Stimulated activated CD8-positive, alpha-beta memory T cell treated with anti-CD3 and anti-CD28 coated beads, Interleukin-12 subunit alpha, Interleukin-12 subunit beta, amount 100 ng/mL, for 1 hour (primary cell): ENCODE results near the gene RGMB.
A peak's percentile ranks its signal among the peaks of the same experiment; 100 is the strongest.

ENCODE experiments used
- DNase-seq: peaks from one replicate; pipeline ENCODE4 v3.0.0-alpha.2; 2020; ENCODE audit warnings: low read depth

RGMB gene

DNA sequence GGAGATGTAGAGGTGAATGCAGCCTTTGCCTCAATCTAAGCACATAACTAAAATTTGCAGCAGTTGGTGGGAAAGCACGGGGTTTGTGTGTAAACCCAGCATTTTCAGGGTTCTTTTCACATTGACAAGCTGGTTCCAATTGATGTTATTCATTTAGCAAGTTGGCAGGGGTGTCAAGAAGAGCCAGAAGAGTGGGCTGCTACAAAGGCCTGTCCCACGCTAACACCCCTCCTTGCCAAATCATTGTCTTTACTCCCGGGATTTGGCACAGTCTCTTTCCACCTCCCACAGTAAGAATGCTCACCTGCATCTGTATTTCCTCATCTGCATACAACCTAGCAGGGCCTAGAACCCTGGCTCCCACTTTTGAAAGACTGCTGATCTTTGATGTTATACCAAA lies 11.8 kb downstream of the RGMB start:
- DNase-seq: no peak

DNA sequence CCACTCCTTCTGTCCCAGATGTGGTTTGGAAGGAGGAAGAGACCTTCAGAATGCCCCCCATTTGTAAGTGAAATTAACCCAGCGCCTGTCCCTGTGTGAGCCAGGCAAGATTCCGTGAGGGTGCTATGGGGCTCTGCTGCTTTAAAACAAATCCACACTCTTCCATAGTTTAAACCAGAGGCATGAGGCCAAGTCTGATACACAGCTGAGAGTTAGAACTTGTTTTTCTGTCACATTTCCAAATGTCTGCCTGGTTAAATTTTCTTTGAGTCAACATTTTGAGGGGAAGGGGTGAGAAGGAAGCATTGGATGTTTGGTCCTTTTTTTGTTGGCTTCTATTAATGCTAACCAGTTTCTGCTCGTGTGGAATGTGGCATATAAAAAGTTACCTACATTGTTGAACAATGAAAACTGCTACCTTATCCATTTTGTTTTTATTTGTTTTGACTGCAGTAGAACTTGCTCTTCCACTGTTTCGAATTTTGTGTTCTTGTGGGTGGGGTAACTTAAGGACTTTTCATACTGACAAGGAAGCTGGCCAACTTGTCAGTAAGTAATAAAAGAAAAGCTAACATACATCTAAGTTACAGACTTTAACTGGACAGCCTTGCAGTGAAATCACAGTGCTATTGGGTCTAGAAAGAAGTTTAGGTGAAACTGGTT lies 12.9 kb downstream of the RGMB start:
- no peak for DNase-seq

DNA sequence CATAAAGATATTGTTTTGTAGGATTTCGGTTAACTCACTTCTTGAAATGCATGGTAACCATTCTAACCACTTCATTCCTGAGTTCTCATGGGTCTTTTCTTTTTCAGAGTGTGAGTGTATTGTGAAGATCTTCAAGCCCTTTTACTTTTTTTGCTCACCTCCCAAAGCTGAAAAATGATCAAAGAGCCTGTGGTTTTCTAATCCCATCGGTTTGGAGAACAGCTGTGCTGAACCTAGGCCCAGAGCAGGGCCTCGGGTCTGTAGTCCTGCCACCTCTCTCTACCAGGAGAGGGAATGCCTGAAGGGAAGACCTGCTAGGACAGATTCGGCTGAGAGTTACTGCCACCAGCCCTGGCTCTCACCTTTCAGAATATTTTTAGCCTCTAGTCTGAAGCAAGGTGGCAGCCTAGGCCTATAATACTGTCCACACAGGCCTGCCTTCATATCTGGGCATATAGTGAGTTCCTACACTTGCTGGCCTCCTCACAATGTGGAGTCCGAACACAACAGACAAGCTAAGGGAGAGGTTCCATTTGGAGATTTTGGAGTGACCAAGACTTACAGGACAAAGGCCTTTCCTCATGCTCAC lies 13.8 kb downstream of the RGMB start:
- no peak for DNase-seq

DNA sequence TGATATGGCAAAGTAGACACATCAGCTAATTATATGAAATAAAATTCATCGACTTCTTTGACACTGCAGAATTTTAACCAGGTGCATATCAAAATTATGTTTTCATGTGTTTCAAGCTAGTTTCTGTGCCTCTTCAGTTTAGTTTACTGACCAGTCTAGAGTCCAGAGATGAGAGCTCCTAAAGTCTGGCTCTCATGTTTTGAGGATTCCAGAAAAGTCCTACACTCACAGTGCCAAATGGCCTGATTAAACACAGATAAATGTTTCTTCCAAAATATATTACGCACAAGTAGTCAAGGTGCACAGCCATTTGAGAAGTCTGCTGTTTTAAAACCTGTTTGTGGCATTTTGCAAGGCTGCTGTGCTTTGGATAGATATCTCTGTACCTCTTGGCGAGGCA lies 15.6 kb downstream of the RGMB start:
- DNase-seq: no peak

DNA sequence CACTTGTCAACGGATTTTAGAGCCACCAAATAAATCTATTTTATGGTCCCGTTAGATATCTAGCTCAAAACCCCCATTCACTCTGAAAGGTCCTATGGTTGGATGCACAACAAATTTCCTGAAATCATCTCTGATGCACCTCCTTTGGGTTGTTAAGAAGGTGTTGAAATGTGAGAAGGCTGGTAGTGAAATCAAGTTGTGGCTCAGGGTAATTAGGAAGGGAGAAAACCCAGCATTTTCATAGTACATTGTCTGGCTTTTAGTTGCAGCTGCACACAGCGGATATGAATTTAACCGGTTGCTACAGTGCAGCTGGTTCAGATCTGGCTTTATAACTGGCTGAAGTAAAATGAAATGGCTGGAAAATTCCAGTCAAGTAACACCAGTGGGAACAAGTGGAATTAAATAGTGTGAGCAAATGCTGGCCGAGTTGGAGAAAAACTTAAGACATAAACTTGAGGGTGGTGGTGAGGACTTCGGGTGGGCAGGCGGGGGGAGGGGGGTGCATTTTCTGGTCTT lies 17.6 kb downstream of the RGMB start:
- no peak for DNase-seq

DNA sequence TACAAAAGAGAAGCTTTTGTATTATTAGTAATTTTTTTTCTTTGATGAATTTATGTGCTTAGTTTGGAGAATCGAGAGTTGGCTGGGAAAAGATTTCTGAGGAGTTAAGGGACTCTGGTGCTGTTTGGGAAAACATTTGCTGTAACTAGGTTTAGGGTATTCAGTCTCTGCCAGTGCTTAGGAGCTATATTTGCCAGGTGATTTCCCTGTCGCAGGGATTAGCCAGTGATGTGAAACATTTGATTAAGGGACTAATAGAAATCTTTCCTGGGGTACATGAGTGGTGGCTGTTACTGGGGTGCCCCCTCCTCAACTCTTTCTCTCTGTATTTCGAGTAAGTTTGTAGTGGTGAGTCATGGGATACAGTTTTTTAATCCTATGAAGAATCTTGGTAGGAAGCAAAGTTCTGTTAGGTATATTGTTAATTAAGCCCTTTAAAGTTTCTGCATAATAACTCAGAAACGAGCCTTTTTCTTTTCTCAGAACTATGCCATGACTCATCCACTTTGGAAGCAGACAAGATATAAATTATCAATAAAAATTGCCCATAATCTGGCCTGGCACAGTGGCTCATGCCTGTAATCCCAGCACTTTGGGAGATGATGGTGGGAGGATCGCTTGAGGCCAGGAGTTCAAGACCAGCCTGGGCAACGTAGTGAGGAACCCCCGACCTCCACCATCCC lies 18.6 kb downstream of the RGMB start:
- DNase-seq: no peak

DNA sequence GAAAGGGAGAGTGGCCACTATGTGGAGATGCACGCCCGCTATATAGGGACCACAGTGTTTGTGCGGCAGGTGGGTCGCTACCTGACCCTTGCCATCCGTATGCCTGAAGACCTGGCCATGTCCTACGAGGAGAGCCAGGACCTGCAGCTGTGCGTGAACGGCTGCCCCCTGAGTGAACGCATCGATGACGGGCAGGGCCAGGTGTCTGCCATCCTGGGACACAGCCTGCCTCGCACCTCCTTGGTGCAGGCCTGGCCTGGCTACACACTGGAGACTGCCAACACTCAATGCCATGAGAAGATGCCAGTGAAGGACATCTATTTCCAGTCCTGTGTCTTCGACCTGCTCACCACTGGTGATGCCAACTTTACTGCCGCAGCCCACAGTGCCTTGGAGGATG lies 19.8 kb downstream of the RGMB start:
- no peak for DNase-seq

DNA sequence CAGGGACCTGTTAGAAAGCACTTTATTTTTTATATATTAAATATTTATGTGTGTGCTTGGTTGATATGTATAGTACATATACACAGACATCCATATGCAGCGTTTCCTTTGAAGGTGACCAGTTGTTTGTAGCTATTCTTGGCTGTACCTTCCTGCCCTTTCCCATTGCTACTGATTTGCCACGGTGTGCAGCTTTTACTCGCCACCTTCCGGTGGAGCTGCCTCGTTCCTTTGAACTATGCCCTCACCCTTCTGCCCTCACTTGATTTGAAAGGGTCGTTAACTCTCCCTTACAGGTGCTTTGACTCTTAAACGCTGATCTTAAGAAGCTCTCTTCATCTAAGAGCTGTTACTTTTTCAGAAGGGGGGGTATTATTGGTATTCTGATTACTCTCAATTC lies 20.5 kb downstream of the RGMB start:
- no peak for DNase-seq

DNA sequence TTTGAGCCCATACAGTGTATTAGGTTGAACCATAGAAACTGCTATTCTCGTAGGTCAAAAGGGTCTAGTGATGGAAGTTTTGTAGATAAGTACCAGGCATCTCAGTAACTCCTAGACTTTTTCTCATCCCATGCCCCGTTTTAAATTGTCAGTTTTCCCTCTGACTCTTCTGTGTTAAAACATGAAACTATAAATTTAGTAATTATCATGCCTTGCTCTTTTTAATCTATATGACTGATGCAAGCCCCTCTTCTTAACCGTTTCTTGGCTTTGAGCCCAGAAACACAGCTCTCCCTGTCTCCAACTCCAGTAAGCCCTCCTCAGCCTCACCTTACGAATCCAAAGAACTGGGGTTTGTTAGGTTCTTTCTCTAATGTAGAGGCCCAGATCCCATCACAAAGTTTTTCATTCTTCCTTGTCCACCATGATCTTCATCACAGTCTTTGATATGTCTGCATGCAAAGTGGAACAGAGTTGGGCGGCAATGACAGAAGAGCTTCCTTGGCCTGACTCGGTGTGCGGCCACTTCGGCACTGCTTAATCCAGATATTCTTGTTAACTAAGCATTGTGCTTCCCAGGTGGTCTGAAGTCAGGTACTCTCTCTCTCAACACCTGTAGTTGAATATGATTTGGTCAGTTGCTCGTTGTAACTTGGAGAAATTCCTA lies 21.1 kb downstream of the RGMB start:
- no peak for DNase-seq

DNA sequence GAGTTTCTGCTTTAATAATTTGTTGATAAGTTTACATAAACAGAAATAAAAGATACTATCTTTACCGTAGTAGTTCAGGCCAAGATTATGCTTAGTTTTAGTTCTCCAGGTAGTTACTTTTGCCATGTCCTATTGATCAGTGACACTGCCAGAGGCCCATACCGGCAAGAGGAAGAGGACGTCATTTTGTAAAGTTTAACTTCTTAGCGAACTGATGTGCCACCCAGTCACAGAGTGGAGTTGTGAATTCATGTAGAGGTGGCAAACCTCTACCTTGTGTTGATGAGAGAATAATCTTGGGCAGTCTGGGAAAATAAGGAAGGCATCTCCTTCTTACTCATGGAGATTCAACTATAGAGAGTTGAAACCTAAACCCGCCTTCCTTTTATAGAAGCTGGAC lies 21.8 kb downstream of the RGMB start:
- DNase-seq: no peak

DNA sequence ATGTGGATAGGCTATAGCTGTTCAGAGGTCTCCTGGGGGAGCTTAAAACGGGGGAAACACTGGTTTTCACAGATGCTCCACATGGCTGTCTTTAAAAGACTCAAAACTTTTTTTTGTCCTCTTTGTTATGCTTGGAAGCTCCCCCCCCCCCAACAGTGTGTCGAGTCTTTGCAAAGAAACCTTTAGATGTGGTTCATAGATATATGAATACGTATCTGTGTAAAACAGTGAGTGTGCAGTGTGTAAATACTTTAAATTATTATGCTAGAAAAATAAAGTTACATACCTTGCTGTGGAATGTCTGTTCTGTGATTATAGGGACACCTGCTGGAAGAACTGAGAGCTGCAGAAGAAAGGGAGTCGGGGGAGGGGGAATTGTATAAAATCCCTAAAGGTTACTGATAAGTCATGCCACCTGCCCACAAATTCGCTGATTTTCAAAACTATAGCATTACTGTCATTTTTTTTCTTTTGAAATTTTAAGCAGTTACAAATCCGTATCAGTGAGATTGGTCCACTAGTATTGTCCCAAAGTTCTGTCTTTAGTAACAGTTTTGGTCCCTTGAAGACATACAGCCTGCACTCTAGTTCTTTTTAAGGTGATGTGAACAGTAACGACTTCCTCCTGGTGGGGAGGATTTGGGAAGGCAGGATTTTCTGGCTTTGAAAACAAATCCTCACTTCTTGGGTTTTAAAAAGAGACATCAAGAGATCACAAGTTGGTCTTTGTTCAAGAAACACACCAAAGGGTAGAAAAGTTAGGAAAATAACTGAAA lies 22.9 kb downstream of the RGMB start:
- peak; percentile 14 for DNase-seq

DNA sequence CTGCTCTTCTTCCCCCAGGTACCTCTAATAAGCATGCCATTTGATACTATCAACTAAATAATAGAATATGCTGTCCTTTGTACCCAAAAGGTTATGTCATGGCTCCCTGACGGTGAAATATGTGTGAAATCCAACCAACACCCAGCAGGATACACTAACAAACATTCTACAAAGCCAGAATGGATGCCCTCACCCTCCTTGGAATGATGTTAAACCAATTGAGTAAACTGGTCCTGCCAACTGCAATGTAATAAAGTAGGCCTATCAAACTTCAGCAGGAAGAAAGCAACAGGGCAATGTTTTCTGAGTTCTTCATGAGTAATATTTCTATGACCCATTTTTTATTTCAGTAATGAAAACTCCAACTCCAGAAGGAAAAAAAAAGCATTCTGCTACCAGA lies 24.9 kb downstream of the RGMB start:
- no peak for DNase-seq

DNA sequence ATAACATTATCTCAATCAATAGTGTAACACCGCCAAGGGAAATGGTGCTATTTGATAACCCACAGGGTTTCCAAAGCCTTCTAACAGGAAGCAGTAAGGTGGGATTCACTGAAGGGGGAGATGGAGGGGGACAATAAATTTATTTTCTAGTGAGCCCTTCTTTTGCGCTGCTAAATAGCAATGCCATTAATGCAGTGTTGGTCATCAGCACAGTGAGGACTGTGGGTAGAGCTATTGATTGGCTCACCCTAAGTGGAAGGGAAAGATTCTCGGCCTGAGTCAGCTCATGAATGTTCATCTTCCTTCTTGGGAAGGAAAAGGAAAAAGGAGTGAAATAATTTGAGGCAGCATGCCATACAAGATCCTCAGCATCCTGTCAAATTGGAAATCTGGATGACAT lies 25.4 kb downstream of the RGMB start:
- no peak for DNase-seq

DNA sequence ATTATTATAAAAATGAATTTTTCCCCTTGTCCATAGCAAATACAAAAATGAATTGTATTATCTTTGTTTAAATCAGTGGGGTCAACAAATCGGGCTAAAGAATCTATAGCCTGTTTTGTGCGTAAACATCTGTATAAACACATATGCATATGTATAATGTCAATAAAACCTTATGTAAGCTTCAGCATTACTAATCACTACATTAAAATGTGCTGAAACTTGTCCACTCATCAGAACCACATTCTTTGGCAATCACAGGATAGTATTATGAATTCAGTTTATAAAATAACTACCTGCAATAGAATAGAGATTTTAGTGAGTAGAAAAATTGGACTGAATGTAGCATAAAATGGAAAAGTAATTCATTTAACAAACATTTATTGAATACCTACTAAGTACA lies 30.6 kb downstream of the RGMB start:
- no peak for DNase-seq

DNA sequence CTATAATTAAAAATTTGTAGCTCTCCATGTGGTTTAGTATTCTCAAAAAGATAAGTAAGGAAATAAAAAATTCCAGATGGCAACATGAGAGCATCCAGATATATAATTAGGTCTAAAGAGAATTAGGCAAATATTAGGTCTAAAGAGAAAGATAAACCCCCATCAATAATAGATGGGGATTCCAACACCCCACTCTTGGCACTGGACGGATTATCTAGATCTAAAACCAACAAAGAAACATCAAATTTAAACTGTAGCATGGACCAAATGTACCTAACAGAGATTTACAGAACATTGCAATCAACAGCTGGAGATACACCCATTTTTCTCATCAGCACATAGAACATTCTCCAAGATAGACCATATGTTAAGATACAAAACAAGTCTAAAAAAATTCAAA lies 31.6 kb downstream of the RGMB start:
- no peak for DNase-seq

DNA sequence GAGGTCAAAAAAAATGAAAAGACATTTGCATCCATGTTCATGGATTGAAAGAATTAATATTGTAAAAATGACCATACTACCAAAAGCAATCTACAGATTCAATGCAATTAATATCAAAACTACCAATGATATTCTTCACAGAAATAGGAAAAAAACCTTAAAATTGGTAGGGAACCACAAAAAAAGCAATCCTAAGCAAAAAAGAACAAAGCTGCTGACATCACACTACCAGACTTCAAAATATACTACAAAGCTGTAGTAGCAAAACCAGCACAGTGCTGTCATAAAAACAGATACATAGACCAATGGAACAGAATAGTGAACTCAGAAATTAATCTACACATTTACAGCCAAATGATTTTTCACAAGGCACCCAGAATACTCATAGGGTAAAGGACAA lies 34.3 kb downstream of the RGMB start:
- DNase-seq: no peak

DNA sequence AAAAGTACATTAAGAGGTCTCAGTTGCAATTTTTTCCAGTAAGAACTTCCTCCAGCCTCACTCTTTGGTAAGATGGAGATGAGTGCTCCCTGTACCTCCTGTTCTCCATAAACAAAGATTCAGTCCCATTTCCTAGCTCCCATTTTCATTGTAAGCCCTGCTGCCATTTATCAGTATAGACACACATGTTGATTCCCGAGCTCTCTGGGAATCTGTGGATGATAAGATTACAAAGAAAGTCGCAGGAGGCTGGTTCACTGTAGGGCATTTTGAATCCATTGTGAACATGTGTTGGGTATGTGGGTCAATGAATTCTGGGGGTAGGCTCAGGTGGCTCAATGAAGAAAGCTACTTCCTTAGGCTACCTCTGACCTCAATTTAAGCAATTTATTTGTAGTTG lies 36.7 kb downstream of the RGMB start:
- no peak for DNase-seq

DNA sequence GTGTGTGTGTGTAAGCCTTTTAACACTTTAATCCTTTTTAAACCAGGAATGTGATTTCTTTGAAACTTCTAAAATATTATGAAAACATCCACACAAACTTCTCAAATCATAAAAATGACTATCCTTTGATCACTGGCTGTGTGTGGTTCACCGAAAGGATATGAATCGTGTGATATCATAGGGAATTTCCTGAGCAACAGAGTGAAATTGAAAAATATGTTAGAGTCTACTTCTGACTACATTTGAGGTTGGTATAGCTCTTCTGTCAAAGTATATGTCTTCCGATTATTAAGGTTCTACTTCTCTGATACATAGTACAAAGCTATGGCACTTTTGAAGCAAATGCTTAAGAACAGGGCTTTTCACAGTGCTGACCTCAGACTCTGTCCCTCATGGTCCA lies 40.3 kb downstream of the RGMB start:
- DNase-seq: no peak

DNA sequence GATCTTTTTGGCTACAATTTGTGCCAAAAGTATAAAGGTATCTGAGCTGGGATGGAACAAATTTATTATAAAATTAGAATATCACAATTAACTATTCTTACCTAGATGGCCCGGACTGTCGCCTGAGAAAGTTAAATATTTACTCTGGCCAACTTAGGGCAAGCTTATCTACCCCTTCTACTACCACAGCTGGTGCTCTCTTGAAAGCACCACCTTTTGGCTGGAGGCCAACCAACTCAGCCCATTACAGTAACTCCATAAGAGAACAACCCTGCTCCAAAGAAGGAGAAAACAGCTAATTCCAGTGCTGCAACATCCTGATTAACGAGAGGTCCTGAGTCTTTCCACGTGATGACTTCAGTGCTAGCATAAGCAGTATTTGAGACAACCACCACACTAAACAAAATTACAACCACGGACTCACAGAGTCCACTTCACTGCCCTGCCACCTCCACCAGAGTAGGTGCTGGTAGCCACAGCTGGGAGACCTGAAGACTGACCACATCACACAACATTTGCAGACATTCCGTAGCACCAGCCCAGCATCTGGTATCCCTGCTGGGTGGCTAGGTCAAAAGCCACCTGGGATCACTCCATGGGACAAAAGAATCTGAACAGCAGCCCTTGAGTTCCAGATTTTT lies 43.2 kb downstream of the RGMB start:
- no peak for DNase-seq

DNA sequence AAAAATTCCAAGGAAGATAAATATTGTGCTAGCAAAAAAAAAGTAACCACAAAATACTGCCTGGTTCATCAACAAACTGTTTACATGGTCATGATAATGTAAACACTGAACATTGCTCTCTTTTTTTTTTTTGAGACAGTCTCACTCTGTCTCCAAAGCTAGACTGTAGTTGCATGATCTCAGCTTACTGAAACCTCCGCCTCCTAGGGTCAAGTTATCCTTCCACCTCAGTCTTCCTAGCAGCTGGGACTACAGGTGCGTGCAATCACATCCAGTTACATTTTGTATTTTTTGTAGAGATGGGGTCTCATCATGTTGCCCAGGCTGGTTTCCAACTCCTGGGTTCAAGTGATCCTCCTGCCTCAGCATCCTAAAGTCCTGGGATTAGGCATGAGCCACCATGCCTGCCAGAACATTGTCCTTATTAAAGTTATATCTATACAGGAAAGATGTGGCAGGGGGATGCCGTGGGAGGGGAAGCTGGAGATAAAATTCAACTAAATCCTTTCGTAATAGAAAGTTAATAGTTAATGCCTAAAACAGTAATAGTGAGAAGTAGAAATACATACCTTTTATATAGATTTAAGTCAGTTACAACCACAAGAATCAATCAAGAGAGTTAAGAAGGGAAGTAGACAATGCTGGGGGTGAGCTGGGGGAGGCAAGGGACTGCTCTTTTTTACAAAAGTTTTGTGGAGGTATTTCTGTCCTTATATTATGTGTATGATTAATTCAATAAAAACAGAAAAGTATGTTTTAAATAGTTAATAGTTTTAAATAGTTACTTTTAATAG lies 52.3 kb downstream of the RGMB start:
- no peak for DNase-seq

DNA sequence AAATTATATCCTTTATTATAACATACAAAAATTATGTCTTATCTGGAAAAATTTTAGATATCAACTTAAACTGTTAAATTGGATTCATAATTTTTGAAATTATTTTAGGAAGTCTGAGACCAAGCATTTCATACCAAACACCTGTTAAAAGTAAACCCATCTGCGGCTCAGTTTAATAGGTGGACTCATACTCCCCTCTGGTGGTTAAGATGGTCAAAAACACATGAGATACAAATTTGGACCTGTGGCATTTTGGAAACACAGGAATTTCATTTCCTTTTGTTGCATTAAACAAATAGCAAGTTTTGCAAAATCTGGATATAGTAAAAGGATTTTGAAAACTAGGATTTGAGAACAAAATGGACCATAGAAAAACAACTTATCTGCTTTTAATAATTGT lies 53.7 kb downstream of the RGMB start:
- DNase-seq: no peak
